Neutrophil (primary cell): ENCODE data around the gene XIST.

ENCODE experiments used
- H3K27ac ChIP-seq: fragments of 200-600 bp; sonication (generic); 2 replicates; pipeline ENCODE4 v1.5.1; 2016; ENCODE audit warnings: mild to moderate bottlenecking, moderate library complexity
- H3K27me3 ChIP-seq: fragments of 200-600 bp; sonication (generic); 2 replicates; pipeline ENCODE4 v1.6.0; 2016; ENCODE audit warnings: mild to moderate bottlenecking
- H3K36me3 ChIP-seq: fragments of 200-600 bp; sonication (generic); 2 replicates; pipeline ENCODE4 v1.5.1; 2017
- H3K4me1 ChIP-seq, 2 experiments: fragments of 200-600 bp in 1 of 2; sonication (generic) in 1 of 2; 1 replicate in 1 of 2; 2 replicates in 1 of 2; pipeline versions ENCODE4 v1.5.1 to v1.6.1; 2013 to 2016; ENCODE audit warnings: low read depth in 1 of 2, low read length in 1 of 2, mild to moderate bottlenecking in 1 of 2, moderate library complexity in 1 of 2; ENCODE audit not compliant: control insufficient read depth in 1 of 2, insufficient read depth in 1 of 2
- H3K4me3 ChIP-seq, 2 experiments: fragments of 200-600 bp in 1 of 2; sonication (generic) in 1 of 2; 1 replicate in 1 of 2; 2 replicates in 1 of 2; pipeline ENCODE4 v1.5.1; 2013 to 2016; ENCODE audit warnings: low read depth in 1 of 2, low read length in 1 of 2, mild to moderate bottlenecking in 1 of 2, moderate library complexity in 1 of 2
- H3K9me3 ChIP-seq: fragments of 200-600 bp; sonication (generic); 2 replicates; pipeline ENCODE4 v1.5.1; 2016
- CTCF ChIP-seq: fragments of 200-600 bp; sonication (generic); IDR thresholded peaks from 2 replicates; pipeline ENCODE4 v1.5.1; 2016; ENCODE audit warnings: antibody characterized with exemption

The XIST gene

GRCh38 chrX:73836956-73837477 lies 15.5 kb downstream of the XIST start:
- no peaks in the 10 kb centered on the region for H3K27me3 ChIP-seq
- no peak for TF ChIP-seq CTCF

GRCh38 chrX:73834219-73834618 lies 18.3 kb downstream of the XIST start:
- Histone ChIP-seq H3K36me3 (no peaks in the 10 kb centered on the region), H3K9me3 (no peaks in the 10 kb centered on the region), H3K4me3 (no peak overlapping the region), H3K27me3 (no peaks in the 10 kb centered on the region), H3K27ac (no peak overlapping the region), H3K4me1 (peaks cover 14 to 24% of the 10 kb centered on the region in 2 experiments)
- TF ChIP-seq CTCF = no peak

More at GRCh38 chrX:73836956-73837477, 15.5 kb downstream of the XIST start:
- Histone ChIP-seq H3K4me1 (peaks cover 2 to 6% of the 10 kb centered on the region in 2 experiments), H3K36me3 (no peaks in the 10 kb centered on the region), H3K9me3 (no peaks in the 10 kb centered on the region), H3K27ac (no peak overlapping the region), H3K4me3 (no peak overlapping the region)

- no peaks in the 10 kb centered on the region for H3K9me3 ChIP-seq
- H3K4me3 ChIP-seq = no peak overlapping the region
- H3K4me1 ChIP-seq = peaks cover 14 to 27% of the 10 kb centered on the region in 2 experiments
- no peaks in the 10 kb centered on the region for H3K36me3 ChIP-seq
- no peak for TF ChIP-seq CTCF
- H3K27me3 ChIP-seq = no peaks in the 10 kb centered on the region
- H3K27ac ChIP-seq = no peak overlapping the region
Observed at GRCh38 chrX:73832319-73832718, 20.2 kb downstream of the XIST start.

- TF ChIP-seq CTCF = no peak
- H3K27me3 ChIP-seq = no peaks in the 10 kb centered on the region
- H3K36me3 ChIP-seq = no peaks in the 10 kb centered on the region
- no peaks in the 10 kb centered on the region for H3K9me3 ChIP-seq
- peaks cover 14 to 27% of the 10 kb centered on the region in 2 experiments for H3K4me1 ChIP-seq
- H3K27ac ChIP-seq = peak overlapping the region; percentile 13
- H3K4me3 ChIP-seq = no peak overlapping the region
Observed at GRCh38 chrX:73831500-73831899, 21.0 kb downstream of the XIST start.

- TF ChIP-seq CTCF = no peak
- Histone ChIP-seq H3K36me3 (no peaks in the 10 kb centered on the region), H3K27ac (no peak overlapping the region), H3K27me3 (no peaks in the 10 kb centered on the region), H3K9me3 (no peaks in the 10 kb centered on the region), H3K4me3 (no peak overlapping the region), H3K4me1 (peaks cover 14 to 27% of the 10 kb centered on the region in 2 experiments)
Observed at GRCh38 chrX:73830489-73831414, 21.8 kb downstream of the XIST start.
